K562 (cell line): Measurements from ENCODE around the gene ELMOD1. TPM values are rescaled to one million over a fixed set of nuclear protein-coding genes. Genes with fewer than 3 reads are reported as not detected.

ENCODE experiments used
- ATAC-seq: fragments of 200-7000 bp; cut with Tn5 transposase; 3 replicates; pipeline ENCODE4 v1.9.1; 2020; ENCODE audit warnings: moderate library complexity
- BruUV-seq: library from RNA; stranded (reverse); fragments of 400-500 nt; replicated peaks from 2 replicates; lab custom pipeline; 2021; lab: Mats Ljungman, UMichigan
- CTCF ChIA-PET: fragments of 300-600 bp; formaldehyde crosslinking; extraction: SDS; loops from one replicate; lab custom pipeline; 2021; ENCODE audit warnings: low intra/inter-chr PET ratio; lab: Yijun Ruan, JAX
- POLR2A ChIA-PET: fragments of 300-600, 350-650 bp; sonication (Branson Sonifier 250); formaldehyde crosslinking; extraction: SDS; loops from one replicate; lab custom pipeline; 2021; ENCODE audit warnings: antibody characterized with exemption, inconsistent platforms; lab: Yijun Ruan, JAX
- DNase-seq, 4 experiments: peaks; one replicate each; pipeline versions ENCODE4 v3.0.0 to v3.0.0-alpha.2; 2011 to 2018; ENCODE audit warnings: low spot score in 3 of 4, mixed read lengths in 3 of 4; ENCODE audit errors: extremely low read depth in 1 of 4
- FAIRE-seq: peaks from 2 replicates; lab custom pipeline; 2011; peaks lifted over from hg19 to GRCh38; lab: Jason Lieb, UNC
- H2AFZ ChIP-seq: 2 replicates; pipeline ENCODE4 v1.6.0; 2011; ENCODE audit warnings: low read depth, low read length, control low read depth, inconsistent platforms
- H3K27ac ChIP-seq: fragments of 200-600 bp; 3 replicates; pipeline ENCODE4 v1.8.0; 2011; ENCODE audit warnings: low read depth, mild to moderate bottlenecking, control low read depth, inconsistent platforms, low read length, moderate library complexity, mixed read lengths; ENCODE audit errors: extremely low read depth
- H3K27me3 ChIP-seq, 2 experiments: fragments of 300-600 bp in 1 of 2; 2 replicates in 1 of 2; 3 replicates in 1 of 2; pipeline versions ENCODE4 v1.6.0 to v1.8.0; 2011; ENCODE audit warnings: inconsistent platforms in 2 of 2, low read length in 2 of 2, mild to moderate bottlenecking in 1 of 2, mixed read lengths in 1 of 2, moderate library complexity in 1 of 2; ENCODE audit not compliant: control insufficient read depth in 2 of 2, insufficient read depth in 2 of 2
- H3K36me3 ChIP-seq: fragments of 300-600 bp; 3 replicates; pipeline ENCODE4 v1.8.0; 2011; ENCODE audit warnings: mild to moderate bottlenecking, low read length, inconsistent platforms; ENCODE audit not compliant: control insufficient read depth, insufficient read depth
- H3K4me1 ChIP-seq, 2 experiments: fragments of 200-600 bp in 1 of 2; replicated peaks in 1 of 2; 2 replicates in 1 of 2; 3 replicates in 1 of 2; pipeline versions ENCODE4 v1.5.1 to v1.8.0; 2011; ENCODE audit warnings: inconsistent platforms in 2 of 2, low read length in 2 of 2, mild to moderate bottlenecking in 1 of 2, mixed read lengths in 1 of 2, moderate library complexity in 1 of 2; ENCODE audit not compliant: control insufficient read depth in 2 of 2, insufficient read depth in 2 of 2
- H3K4me2 ChIP-seq: 2 replicates; pipeline ENCODE4 v1.6.1; 2011; ENCODE audit warnings: low read length, control low read depth, inconsistent platforms, mixed read lengths; ENCODE audit not compliant: insufficient read depth
- H3K4me3 ChIP-seq: fragments of 200-600 bp; sonication (generic), shearing (Covaris generic); 2 replicates; pipeline ENCODE4 v1.5.1; 2016; ENCODE audit warnings: control low read depth, inconsistent platforms
- H3K79me2 ChIP-seq: fragments of 200-600 bp; 3 replicates; pipeline ENCODE4 v1.8.0; 2011; ENCODE audit warnings: low read length, inconsistent platforms; ENCODE audit not compliant: control insufficient read depth, insufficient read depth
- H3K9ac ChIP-seq, 2 experiments: 2 replicates each; pipeline versions ENCODE4 v1.6.0 to v1.6.1; 2011; ENCODE audit warnings: low read depth in 2 of 2, low read length in 2 of 2, control low read depth in 1 of 2, inconsistent platforms in 1 of 2, mild to moderate bottlenecking in 1 of 2, mixed read lengths in 1 of 2; ENCODE audit not compliant: insufficient read depth in 1 of 2
- H3K9me1 ChIP-seq: one replicate; pipeline ENCODE4 v1.6.0; 2011; ENCODE audit warnings: inconsistent platforms, mild to moderate bottlenecking, low read length, moderate library complexity; ENCODE audit not compliant: control insufficient read depth, insufficient read depth
- H3K9me3 ChIP-seq: replicated peaks from 2 replicates; pipeline ENCODE4 v1.5.1; 2011; ENCODE audit warnings: low read depth, low read length, inconsistent platforms; ENCODE audit not compliant: control insufficient read depth, insufficient read depth
- H4K20me1 ChIP-seq: replicated peaks from 2 replicates; pipeline ENCODE4 v1.6.1; 2011; ENCODE audit warnings: low read length, inconsistent platforms, mixed read lengths; ENCODE audit not compliant: control insufficient read depth, insufficient read depth
- GTF2F1 ChIP-seq: IDR thresholded peaks from 2 replicates; pipeline ENCODE4 v1.6.1; 2011; ENCODE audit warnings: low read depth, low read length, improper control_type of control experiment
- HNRNPLL ChIP-seq: fragments of 200-400 bp; formaldehyde crosslinking; IDR thresholded peaks from 2 replicates; pipeline ENCODE4 v1.6.1; 2017; ENCODE audit warnings: low read length, low read depth, mild to moderate bottlenecking; ENCODE audit not compliant: poor library complexity, severe bottlenecking
- KAT2B ChIP-seq: IDR thresholded peaks from one replicate; pipeline ENCODE4 v1.6.1; 2012; ENCODE audit warnings: low read depth, mild to moderate bottlenecking, control low read depth, inconsistent platforms, low read length, moderate library complexity
- NCOR1 ChIP-seq: fragments of 450-650 bp; IDR thresholded peaks from 2 replicates; pipeline ENCODE4 v1.6.1; 2016; ENCODE audit warnings: mild to moderate bottlenecking, moderate library complexity
- NR1H2 ChIP-seq: sonication (generic); formaldehyde crosslinking; IDR thresholded peaks from 2 replicates; pipeline ENCODE4 v1.4.0; 2020; ENCODE audit warnings: mild to moderate bottlenecking, missing genetic modification reagents
- SNRNP70 ChIP-seq: fragments of 200-400 bp; formaldehyde crosslinking; optimal IDR thresholded peaks from 2 replicates; pipeline ENCODE3; 2017; ENCODE audit warnings: low read depth, low read length
- XRCC3 ChIP-seq: fragments of 450-650 bp; IDR thresholded peaks from 2 replicates; pipeline ENCODE4 v1.6.1; 2017; ENCODE audit warnings: mild to moderate bottlenecking, moderate library complexity
- ZC3H4 ChIP-seq: sonication (generic); formaldehyde crosslinking; IDR thresholded peaks from 2 replicates; pipeline ENCODE4 v1.9.0; 2021; ENCODE audit warnings: missing genetic modification reagents, borderline replicate concordance
- ZEB2 ChIP-seq: fragments of 450-650 bp; IDR thresholded peaks from 2 replicates; pipeline ENCODE4 v1.6.1; 2016
- ZKSCAN3 ChIP-seq: fragments of 250-450 bp; sonication (Bioruptor Pico); IDR thresholded peaks from 2 replicates; pipeline ENCODE4 v1.4.0; 2020
- ZNF24 ChIP-seq: fragments of 450-650 bp; IDR thresholded peaks from 2 replicates; pipeline ENCODE4 v1.6.1; 2016
- ZNF354B ChIP-seq: fragments of 250-450 bp; sonication (Bioruptor Pico); IDR thresholded peaks from 2 replicates; pipeline ENCODE4 v1.4.0; 2020
- ZNF589 ChIP-seq: fragments of 200-800 bp; sonication (Bioruptor generic); IDR thresholded peaks from 2 replicates; pipeline ENCODE4 v1.6.1; 2016; ENCODE audit warnings: low read depth, missing genetic modification characterization, missing compliant biosample characterization
- ZNF75A ChIP-seq: fragments of 450-650 bp; formaldehyde crosslinking; IDR thresholded peaks from 2 replicates; pipeline ENCODE4 v1.4.0; 2020; ENCODE audit warnings: mild to moderate bottlenecking
- WGBS: fragments of 100-300 bp; shearing (Covaris generic); methylation state at CpG from one replicate; pipeline ENCODE4 v1.1.6; 2016; ENCODE audit warnings: low coverage, mixed read lengths; ENCODE audit not compliant: insufficient coverage; ENCODE audit errors: missing lambda C conversion rate; 5-methylcytosine and 5-hydroxymethylcytosine counted together
- in situ Hi-C: fragments of 300-500 bp; cut with MboI; formaldehyde crosslinking; loops from 4 replicates; pipeline ENCODE4 v1.15.0; 2018; ENCODE audit warnings: inconsistent platforms, mixed read lengths
- intact Hi-C: fragments of 100-400 bp; cut with micrococcal nuclease; formaldehyde crosslinking; loops from 2 replicates; pipeline ENCODE4 v1.14.2; 2022
- polyA plus RNA-seq, 8 experiments: library from polyadenylated mRNA; depleted of rRNA in 4 of 8; stranded (reverse) in 5 of 8; unstranded in 3 of 8; fragments of >200 nt; fragmentation: Nextera tagmentation in 2 of 8; fragmentation: Illumina TruSeq in 1 of 8; extraction: Ambion mirVana in 2 of 8; extraction: Trizol in 1 of 8; gene quantifications; 2 replicates each; pipeline versions ENCODE4 v1.2.1 to v1.2.3, GENCODE V29; 2011 to 2014; ENCODE audit warnings: inconsistent platforms in 1 of 8, missing spikeins in 1 of 8
- total RNA-seq, 7 experiments: library from RNA; depleted of rRNA in 6 of 7; stranded (reverse); fragments of >200 nt in 6 of 7; fragmentation: Illumina TruSeq in 2 of 7; extraction: Trizol in 2 of 7; gene quantifications; 2 replicates each; pipeline versions ENCODE4 v1.2.1 to v1.2.3, GENCODE V29; 2011 to 2021; ENCODE audit warnings: low replicate concordance in 1 of 7
- TF ChIP-seq, protein P1 (sequence below): fragments of 250-450 bp; sonication (Bioruptor Pico); IDR thresholded peaks from 2 replicates; pipeline ENCODE4 v1.5.0; 2021; ENCODE audit warnings: mild to moderate bottlenecking, borderline replicate concordance
- TF ChIP-seq, protein P2 (sequence below): sonication (generic); formaldehyde crosslinking; IDR thresholded peaks from 2 replicates; pipeline ENCODE4 v1.8.0; 2023; ENCODE audit warnings: mild to moderate bottlenecking, missing genetic modification reagents

Gene ELMOD1
- total and polyA plus RNA-seq, 9 of the 15 experiments (the other 6 are each of a cell fraction or from before 2014, with no cell fraction given) = not detected

DNA sequence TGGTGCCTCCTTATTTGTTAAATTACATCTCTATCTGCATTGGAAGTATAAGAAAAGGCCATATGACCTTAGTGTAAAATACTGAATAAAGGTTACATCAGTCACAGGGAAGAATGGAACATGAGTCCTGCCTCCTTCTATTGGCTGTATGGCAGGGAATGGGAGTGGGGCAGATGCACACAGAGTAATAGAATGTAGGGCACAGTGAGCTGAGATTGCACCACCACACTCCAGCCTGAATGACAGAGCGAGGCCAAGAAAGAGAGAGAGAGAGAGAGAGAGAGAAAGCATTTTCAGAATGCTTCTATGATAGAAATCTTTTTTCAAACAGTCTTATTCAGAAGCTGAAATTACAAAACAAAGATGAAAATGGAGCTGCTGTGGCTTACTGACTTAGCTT lies 62.1 kb downstream of the ELMOD1 start:
- no peak overlapping the region for H3K27ac ChIP-seq
- peaks cover 0 to 5% of the 10 kb centered on the region in 2 experiments; a peak in 4 of 5 replicates for H3K27me3 ChIP-seq
- no peaks in the 10 kb centered on the region for H3K36me3 ChIP-seq
- H3K4me3 ChIP-seq = no peak overlapping the region
- no peak overlapping the region for H3K9ac ChIP-seq
- no peaks in the 10 kb centered on the region for H3K9me1 ChIP-seq
- H4K20me1 ChIP-seq = no peaks in the 10 kb centered on the region
- intact Hi-C loops (no loop called here), in situ Hi-C loops (no loop called here)
- POLR2A ChIA-PET = interaction anchor here (0.6 to 1.4 kb wide), 3 partner anchors 10 to 40 kb away, joined by 3 read pairs; no protein-coding TSS in a partner anchor
- no peaks in the 10 kb centered on the region for H3K9me3 ChIP-seq
- FAIRE-seq (no peak), DNase-seq (no peak), ATAC-seq (no peak)
- H3K79me2 ChIP-seq = no peaks in the 10 kb centered on the region
- CTCF ChIA-PET = no interaction called here
- WGBS = 0% methylated on average over 1 of the region's 1 CpG
- H3K4me2 ChIP-seq = no peak overlapping the region
- H2AFZ ChIP-seq = no peak overlapping the region
- H3K4me1 ChIP-seq = no peaks in the 10 kb centered on the region
- BruUV-seq = no TSS peak
- TF ChIP-seq SNRNP70 (no peak), ZC3H4 (CRISPR knock-in tag) (no peak), XRCC3 (no peak), HNRNPLL (no peak), ZNF589 (CRISPR knock-in tag) (no peak), ZNF354B (CRISPR knock-in tag) (no peak), NCOR1 (no peak), ZNF24 (no peak), NR1H2 (CRISPR knock-in tag) (no peak), KAT2B (no peak), ZEB2 (no peak), ZNF75A (CRISPR knock-in tag) (no peak), GTF2F1 (no peak), ZKSCAN3 (CRISPR knock-in tag) (no peak)
- TF ChIP-seq, protein P1, sequence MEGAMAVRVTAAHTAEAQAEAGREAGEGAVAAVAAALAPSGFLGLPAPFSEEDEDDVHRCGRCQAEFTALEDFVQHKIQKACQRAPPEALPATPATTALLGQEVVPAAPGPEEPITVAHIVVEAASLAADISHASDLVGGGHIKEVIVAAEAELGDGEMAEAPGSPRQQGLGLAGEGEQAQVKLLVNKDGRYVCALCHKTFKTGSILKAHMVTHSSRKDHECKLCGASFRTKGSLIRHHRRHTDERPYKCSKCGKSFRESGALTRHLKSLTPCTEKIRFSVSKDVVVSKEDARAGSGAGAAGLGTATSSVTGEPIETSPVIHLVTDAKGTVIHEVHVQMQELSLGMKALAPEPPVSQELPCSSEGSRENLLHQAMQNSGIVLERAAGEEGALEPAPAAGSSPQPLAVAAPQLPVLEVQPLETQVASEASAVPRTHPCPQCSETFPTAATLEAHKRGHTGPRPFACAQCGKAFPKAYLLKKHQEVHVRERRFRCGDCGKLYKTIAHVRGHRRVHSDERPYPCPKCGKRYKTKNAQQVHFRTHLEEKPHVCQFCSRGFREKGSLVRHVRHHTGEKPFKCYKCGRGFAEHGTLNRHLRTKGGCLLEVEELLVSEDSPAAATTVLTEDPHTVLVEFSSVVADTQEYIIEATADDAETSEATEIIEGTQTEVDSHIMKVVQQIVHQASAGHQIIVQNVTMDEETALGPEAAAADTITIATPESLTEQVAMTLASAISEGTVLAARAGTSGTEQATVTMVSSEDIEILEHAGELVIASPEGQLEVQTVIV (CRISPR knock-in tag) = no peak
- TF ChIP-seq, protein P2, sequence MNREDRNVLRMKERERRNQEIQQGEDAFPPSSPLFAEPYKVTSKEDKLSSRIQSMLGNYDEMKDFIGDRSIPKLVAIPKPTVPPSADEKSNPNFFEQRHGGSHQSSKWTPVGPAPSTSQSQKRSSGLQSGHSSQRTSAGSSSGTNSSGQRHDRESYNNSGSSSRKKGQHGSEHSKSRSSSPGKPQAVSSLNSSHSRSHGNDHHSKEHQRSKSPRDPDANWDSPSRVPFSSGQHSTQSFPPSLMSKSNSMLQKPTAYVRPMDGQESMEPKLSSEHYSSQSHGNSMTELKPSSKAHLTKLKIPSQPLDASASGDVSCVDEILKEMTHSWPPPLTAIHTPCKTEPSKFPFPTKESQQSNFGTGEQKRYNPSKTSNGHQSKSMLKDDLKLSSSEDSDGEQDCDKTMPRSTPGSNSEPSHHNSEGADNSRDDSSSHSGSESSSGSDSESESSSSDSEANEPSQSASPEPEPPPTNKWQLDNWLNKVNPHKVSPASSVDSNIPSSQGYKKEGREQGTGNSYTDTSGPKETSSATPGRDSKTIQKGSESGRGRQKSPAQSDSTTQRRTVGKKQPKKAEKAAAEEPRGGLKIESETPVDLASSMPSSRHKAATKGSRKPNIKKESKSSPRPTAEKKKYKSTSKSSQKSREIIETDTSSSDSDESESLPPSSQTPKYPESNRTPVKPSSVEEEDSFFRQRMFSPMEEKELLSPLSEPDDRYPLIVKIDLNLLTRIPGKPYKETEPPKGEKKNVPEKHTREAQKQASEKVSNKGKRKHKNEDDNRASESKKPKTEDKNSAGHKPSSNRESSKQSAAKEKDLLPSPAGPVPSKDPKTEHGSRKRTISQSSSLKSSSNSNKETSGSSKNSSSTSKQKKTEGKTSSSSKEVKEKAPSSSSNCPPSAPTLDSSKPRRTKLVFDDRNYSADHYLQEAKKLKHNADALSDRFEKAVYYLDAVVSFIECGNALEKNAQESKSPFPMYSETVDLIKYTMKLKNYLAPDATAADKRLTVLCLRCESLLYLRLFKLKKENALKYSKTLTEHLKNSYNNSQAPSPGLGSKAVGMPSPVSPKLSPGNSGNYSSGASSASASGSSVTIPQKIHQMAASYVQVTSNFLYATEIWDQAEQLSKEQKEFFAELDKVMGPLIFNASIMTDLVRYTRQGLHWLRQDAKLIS = no peak
- TF ChIP-seq, all 486 proteins: peak for 0
